ENCODE results near the gene ADSS1. TPM values are rescaled to one million over a fixed set of nuclear protein-coding genes. Genes with fewer than 3 reads are reported as not detected.
A peak's percentile ranks its signal among the peaks of the same experiment; 100 is the strongest.

ADSS1 gene
- total RNA-seq, 2 donors from 2014 or later: 18.3 to 44.4 TPM

DNA sequence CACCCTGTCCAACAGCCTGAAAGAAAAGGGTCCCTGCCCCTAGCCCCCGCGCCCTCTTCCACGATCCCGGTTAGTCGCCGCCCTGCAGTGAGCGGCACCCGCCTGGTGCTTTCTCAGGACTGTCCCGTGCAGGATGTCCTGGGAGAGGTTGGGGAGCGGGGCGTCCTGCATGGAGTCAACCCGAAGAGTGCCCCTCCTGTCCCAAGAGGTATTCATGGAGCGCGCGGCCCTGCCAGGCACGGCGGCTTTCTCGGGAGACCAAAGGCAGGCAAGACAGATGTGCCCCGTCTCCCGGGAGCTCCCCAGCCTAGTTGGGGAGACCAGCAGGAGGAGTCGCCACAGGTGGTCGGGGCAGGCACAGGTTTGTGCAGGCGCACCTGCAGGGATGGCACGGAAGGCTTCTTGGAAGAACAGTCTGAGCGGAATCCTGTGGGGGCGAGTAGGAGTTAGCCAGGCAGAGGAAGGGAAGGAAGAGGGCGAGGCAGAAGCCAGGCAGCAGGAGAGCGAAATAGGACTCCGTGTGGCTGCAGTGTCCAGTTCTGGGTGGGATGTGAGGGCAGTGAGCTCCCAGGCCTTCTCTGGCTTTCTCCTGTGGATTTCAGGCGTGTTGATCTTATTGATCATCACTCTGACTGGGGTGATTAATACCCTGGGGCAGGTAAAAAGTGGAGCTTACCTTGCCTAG lies 29.6 kb downstream of the ADSS1 start:
- Histone ChIP-seq H3K9me3 (no peaks in the 10 kb centered on the region), H3K27ac (peak overlapping the region; percentile 69 to 73), H3K36me3 (peaks cover 1 to 5% of the 10 kb centered on the region in 2 donors), H3K4me1 (replicated peaks) (peaks cover 15% of the 10 kb centered on the region), H3K27me3 (replicated peaks; ENCODE audit: insufficient read depth) (no peaks in the 10 kb centered on the region), H3K4me3 (peak overlapping the region; percentile 81)
- DNase-seq (ENCODE audit: low spot score): no peak
- intact Hi-C loops (cut with DNase I): no loop called here
- TF ChIP-seq CTCF (IDR thresholded peaks at IDR 0.05): no peak
- TF ChIP-seq POLR2A (IDR thresholded peaks at IDR 0.05): no peak
- no peak for TF ChIP-seq POLR2AphosphoS5 (IDR thresholded peaks at IDR 0.05)
- WGBS: 2% methylated on average over 21 of the region's 30 CpGs

GRCh38 chr14:104754213-104754851 lies 30.3 kb downstream of the ADSS1 start:
- Histone ChIP-seq H3K27ac (no peak overlapping the region), H3K9me3 (no peaks in the 10 kb centered on the region), H3K4me3 (peak overlapping the region; percentile 81), H3K27me3 (replicated peaks; ENCODE audit: insufficient read depth) (no peaks in the 10 kb centered on the region), H3K4me1 (replicated peaks) (peaks cover 12% of the 10 kb centered on the region), H3K36me3 (peaks cover 5 to 8% of the 10 kb centered on the region in 2 donors)
- no peak for DNase-seq (ENCODE audit: low spot score)
- TF ChIP-seq POLR2A (IDR thresholded peaks at IDR 0.05) (no peak), POLR2AphosphoS5 (IDR thresholded peaks at IDR 0.05) (no peak), CTCF (IDR thresholded peaks at IDR 0.05) (no peak)
- WGBS: 44% methylated on average over 13 of the region's 13 CpGs
- intact Hi-C loops (cut with DNase I): no loop called here

DNA sequence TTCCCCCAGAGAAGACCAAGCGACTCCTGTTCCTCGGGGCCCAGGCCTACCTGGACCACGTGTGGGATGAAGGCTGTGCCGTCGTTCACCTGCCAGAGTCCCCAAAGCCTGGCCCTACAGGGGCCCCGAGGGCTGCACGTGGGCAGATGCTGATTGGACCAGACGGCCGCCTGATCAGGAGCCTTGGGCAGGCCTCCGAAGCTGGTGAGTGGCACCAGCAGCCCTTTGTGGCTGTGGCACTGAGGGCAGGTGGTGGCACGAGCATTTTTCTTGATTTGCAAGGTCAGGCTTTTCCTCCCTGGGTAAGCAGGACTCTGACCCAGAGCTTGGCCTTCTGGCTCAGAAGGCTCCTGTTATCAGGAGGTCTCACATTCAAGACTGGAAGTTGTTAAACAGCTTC lies 31.6 kb downstream of the ADSS1 start:
- Histone ChIP-seq H3K4me3 (no peak overlapping the region), H3K27ac (no peak overlapping the region), H3K27me3 (replicated peaks; ENCODE audit: insufficient read depth) (no peaks in the 10 kb centered on the region), H3K4me1 (replicated peaks) (peaks cover 11% of the 10 kb centered on the region), H3K36me3 (peaks cover 5 to 10% of the 10 kb centered on the region in 2 donors), H3K9me3 (no peaks in the 10 kb centered on the region)
- WGBS: 81% methylated on average over 11 of the region's 11 CpGs
- TF ChIP-seq CTCF (IDR thresholded peaks at IDR 0.05) (no peak), POLR2AphosphoS5 (IDR thresholded peaks at IDR 0.05) (no peak), POLR2A (IDR thresholded peaks at IDR 0.05) (no peak)
- DNase-seq (ENCODE audit: low spot score): no peak
- intact Hi-C loops (cut with DNase I): no loop called here

- H3K27ac ChIP-seq: no peak overlapping the region
- H3K9me3 ChIP-seq: no peaks in the 10 kb centered on the region
- H3K4me1 ChIP-seq (replicated peaks): peaks cover 11% of the 10 kb centered on the region
- WGBS: 72% methylated on average over 27 of the region's 27 CpGs
- no peak overlapping the region for H3K4me3 ChIP-seq
- TF ChIP-seq POLR2A (IDR thresholded peaks at IDR 0.05): no peak
- TF ChIP-seq POLR2AphosphoS5 (IDR thresholded peaks at IDR 0.05): no peak
- intact Hi-C loops (cut with DNase I): no loop called here
- no peak for DNase-seq (ENCODE audit: low spot score)
- no peaks in the 10 kb centered on the region for H3K27me3 ChIP-seq (replicated peaks; ENCODE audit: insufficient read depth)
- H3K36me3 ChIP-seq: peaks cover 5 to 10% of the 10 kb centered on the region in 2 donors
Measured at GRCh38 chr14:104756477-104757237, 32.6 kb downstream of the ADSS1 start.

DNA sequence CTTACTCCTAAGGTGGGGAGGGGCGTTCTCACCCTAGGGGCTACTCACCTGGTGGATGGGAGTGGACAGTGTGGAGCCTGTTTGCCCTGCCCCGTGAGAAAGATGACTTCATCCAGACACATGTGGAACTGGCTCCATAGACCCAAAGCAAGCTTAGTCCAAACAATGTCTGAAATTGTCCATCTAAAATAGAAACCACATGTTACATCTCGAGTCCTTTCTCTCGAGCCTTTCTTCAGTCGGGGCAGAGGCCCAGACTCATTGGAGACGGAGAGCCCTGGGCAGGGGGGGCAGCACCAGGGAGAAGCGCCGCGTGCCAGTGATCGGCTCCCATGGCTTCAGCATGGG lies 33.2 kb downstream of the ADSS1 start:
- TF ChIP-seq POLR2A (IDR thresholded peaks at IDR 0.05): no peak
- no peak for TF ChIP-seq CTCF (IDR thresholded peaks at IDR 0.05)
- H3K4me1 ChIP-seq (replicated peaks): peaks cover 11% of the 10 kb centered on the region
- WGBS: 87% methylated on average over 10 of the region's 10 CpGs
- no peak for DNase-seq (ENCODE audit: low spot score)
- H3K27me3 ChIP-seq (replicated peaks; ENCODE audit: insufficient read depth): no peaks in the 10 kb centered on the region
- H3K27ac ChIP-seq: no peak overlapping the region
- H3K9me3 ChIP-seq: no peaks in the 10 kb centered on the region
- intact Hi-C loops (cut with DNase I): no loop called here
- peaks cover 5 to 10% of the 10 kb centered on the region in 2 donors for H3K36me3 ChIP-seq
- H3K4me3 ChIP-seq: no peak overlapping the region
